Measurements from ENCODE around the gene KIAA0513. TPM values are rescaled to one million over a fixed set of nuclear protein-coding genes. Genes with fewer than 3 reads are reported as not detected.
"Not testable (repeated sequence)": the region's sequence is repeated elsewhere in the genome, so short reads cannot be mapped to it uniquely, and the experiment has no call there.

Gene KIAA0513
- total RNA-seq, 1 donor from 2014 or later = 1.9 TPM

DNA sequence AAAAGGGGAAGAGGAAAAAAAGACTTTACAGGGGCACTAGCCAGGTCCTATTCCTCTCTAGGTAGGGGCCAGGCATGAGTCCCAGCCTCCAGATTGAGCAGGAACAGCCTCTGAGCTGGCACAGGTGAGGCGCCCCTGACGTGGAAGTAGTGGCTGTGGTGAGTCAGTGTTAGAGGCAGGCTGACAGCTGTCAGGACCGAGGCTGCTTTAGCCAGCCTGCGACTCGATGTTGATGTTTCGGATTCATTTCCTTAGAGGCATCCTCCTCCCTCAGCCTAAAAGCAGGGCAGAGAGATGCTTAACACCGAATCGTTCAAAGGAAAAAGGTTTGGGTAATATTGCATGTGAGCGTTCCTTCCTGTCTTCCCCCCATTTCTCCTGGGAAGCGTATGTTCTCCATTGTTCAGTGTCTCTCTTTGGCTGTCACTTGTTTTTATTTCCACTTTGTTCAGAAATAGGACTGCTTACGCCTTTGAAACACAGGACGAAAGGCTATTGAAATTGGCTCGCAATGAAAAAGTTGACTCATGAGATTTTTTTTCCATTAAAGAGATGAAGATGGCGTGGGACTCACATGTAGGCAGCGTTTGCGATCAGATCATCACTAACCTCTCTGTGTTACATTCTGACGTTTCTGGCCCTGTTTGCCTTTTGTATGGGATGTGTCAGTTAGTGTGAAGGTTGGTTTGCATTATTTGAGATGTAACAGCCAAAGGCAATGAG is 1.3 kb downstream of the KIAA0513 start:
- Histone ChIP-seq H3K36me3 (ENCODE audit: control insufficient read depth, insufficient read depth, low read length) (no peaks in the 10 kb centered on the region), H3K4me3 (ENCODE audit: low read depth, low read length) (no peak overlapping the region), H3K27me3 (ENCODE audit: control insufficient read depth, insufficient read depth, low read length) (no peaks in the 10 kb centered on the region)
- DNase-seq (ENCODE audit: low read depth) = no peak
- TF ChIP-seq, protein P1, sequence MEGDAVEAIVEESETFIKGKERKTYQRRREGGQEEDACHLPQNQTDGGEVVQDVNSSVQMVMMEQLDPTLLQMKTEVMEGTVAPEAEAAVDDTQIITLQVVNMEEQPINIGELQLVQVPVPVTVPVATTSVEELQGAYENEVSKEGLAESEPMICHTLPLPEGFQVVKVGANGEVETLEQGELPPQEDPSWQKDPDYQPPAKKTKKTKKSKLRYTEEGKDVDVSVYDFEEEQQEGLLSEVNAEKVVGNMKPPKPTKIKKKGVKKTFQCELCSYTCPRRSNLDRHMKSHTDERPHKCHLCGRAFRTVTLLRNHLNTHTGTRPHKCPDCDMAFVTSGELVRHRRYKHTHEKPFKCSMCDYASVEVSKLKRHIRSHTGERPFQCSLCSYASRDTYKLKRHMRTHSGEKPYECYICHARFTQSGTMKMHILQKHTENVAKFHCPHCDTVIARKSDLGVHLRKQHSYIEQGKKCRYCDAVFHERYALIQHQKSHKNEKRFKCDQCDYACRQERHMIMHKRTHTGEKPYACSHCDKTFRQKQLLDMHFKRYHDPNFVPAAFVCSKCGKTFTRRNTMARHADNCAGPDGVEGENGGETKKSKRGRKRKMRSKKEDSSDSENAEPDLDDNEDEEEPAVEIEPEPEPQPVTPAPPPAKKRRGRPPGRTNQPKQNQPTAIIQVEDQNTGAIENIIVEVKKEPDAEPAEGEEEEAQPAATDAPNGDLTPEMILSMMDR (IDR thresholded peaks at IDR 0.05; ENCODE audit: insufficient read depth, low read length, poor library complexity, severe bottlenecking) = no peak

DNA sequence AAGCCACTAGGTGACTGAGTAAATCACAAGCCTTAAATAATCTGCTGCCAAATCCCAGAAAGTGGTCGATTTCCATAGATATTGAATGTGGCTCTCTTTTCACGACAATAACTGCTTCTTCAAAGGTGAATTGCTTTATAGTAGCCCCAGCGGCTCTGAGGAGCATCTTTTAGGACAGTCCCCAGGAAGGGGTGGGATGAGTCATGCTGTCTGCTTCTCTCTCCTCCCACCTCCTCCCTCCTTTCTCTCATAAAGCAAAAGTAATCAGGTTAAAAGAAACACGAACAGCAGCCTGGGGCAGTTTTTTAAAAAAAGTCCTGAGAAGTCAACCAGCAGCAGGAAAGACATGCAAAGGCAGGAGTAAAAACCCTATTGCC is 1.8 kb downstream of the KIAA0513 start:
- no peak for DNase-seq (ENCODE audit: low read depth)

DNA sequence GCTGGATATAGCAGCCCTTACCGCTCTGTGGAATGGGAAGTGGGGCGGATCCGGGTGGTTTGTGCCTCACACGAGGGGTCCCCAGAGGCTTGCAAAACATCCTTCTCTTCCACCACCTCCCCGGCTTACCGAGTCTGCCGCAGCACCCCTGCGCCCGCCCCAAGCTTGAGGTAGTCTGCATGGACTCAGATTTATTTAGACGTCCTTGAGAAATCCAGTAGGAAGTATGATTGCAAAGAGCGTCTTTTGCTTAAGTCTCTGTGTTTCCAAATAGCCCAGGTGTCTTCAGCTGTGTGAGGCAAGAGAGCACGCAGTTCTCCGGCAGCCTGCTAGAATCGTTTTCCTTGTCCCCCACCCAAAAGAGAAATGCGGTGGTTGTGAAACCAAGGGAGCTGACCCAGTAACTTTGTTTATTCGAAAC is 2.4 kb downstream of the KIAA0513 start:
- no peaks in the 10 kb centered on the region for H3K27me3 ChIP-seq (ENCODE audit: control insufficient read depth, insufficient read depth, low read length)
- TF ChIP-seq, protein P1 (IDR thresholded peaks at IDR 0.05; ENCODE audit: insufficient read depth, low read length, poor library complexity, severe bottlenecking) = no peak
- no peaks in the 10 kb centered on the region for H3K36me3 ChIP-seq (ENCODE audit: control insufficient read depth, insufficient read depth, low read length)
- no peak for DNase-seq (ENCODE audit: low read depth)
- no peak overlapping the region for H3K4me3 ChIP-seq (ENCODE audit: low read depth, low read length)

More for the DNA sequence above, 1.8 kb downstream of the KIAA0513 start:
- H3K4me3 ChIP-seq (ENCODE audit: low read depth, low read length) = no peak overlapping the region
- TF ChIP-seq, protein P1 (IDR thresholded peaks at IDR 0.05; ENCODE audit: insufficient read depth, low read length, poor library complexity, severe bottlenecking) = no peak
- H3K27me3 ChIP-seq (ENCODE audit: control insufficient read depth, insufficient read depth, low read length) = no peaks in the 10 kb centered on the region
- H3K36me3 ChIP-seq (ENCODE audit: control insufficient read depth, insufficient read depth, low read length) = no peaks in the 10 kb centered on the region

DNA sequence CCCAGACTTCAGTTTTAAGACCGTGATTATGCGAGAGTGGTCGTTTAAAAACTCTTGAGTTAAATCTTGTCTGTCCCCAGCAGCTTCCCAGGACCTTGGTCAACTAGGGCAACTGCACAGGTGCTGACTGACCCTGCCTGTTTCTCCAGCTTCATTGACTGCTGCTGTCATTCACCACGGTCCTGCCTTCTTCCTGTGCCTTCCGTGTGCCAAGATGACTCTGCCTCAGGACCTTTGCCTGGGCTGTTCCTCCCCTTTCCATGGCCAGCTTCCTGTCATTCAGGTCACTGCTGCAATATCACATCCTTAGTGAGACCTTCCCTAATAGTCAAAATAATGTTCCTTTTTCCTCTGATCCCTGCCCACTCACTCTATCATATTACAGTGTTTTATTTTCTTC is 3.9 kb downstream of the KIAA0513 start:
- no peaks in the 10 kb centered on the region for H3K27me3 ChIP-seq (ENCODE audit: control insufficient read depth, insufficient read depth, low read length)
- TF ChIP-seq, protein P1 (IDR thresholded peaks at IDR 0.05; ENCODE audit: insufficient read depth, low read length, poor library complexity, severe bottlenecking) = no peak

DNA sequence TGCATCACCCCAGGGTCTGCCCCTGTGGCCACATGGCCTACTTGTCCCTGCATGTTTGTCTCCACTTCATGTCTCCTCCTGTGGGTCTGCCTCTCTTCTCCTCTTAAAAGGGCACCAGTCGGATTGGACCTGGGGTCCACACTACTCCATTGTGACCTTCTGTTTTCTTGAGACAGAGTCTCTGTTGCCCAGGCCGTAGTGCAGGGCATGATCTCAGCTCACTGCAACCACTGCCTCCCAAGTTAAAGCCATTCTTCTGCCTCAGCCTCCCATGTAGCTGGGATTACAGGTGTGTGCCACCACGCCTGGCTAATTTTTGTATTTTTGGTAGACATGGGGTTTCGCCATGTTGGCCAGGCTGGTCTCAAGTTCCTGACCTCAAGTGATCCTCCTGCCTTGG is 4.6 kb downstream of the KIAA0513 start:
- H3K27me3 ChIP-seq (ENCODE audit: control insufficient read depth, insufficient read depth, low read length) = not testable (repeated sequence)

More for the DNA sequence above, 3.9 kb downstream of the KIAA0513 start:
- no peak for DNase-seq (ENCODE audit: low read depth)
- Histone ChIP-seq H3K36me3 (ENCODE audit: control insufficient read depth, insufficient read depth, low read length) (no peaks in the 10 kb centered on the region), H3K4me3 (ENCODE audit: low read depth, low read length) (no peak overlapping the region)

DNA sequence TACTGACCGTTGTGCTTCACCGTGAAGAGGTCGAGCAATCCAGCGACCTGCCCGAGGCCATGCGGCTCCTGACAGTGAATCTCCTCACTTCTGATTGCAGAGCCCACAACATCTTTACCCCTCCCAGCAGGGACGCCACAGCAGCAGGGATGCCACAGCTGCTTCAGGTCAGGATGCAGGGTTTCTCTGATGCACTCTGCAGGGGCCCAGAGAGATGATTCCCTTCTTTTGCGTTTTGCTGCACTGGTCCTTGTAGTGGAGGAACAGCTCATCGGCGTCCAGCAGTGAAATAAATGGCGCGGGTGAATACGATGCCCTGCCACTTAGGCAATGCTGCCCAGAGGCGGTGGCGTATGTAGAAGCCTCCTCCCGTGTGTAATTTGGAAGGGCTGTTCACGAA is 5.6 kb downstream of the KIAA0513 start:
- TF ChIP-seq, protein P1 (IDR thresholded peaks at IDR 0.05; ENCODE audit: insufficient read depth, low read length, poor library complexity, severe bottlenecking) = no peak
- H3K4me3 ChIP-seq (ENCODE audit: low read depth, low read length) = no peak overlapping the region
- H3K36me3 ChIP-seq (ENCODE audit: control insufficient read depth, insufficient read depth, low read length) = no peaks in the 10 kb centered on the region
- DNase-seq (ENCODE audit: low read depth) = no peak
- H3K27me3 ChIP-seq (ENCODE audit: control insufficient read depth, insufficient read depth, low read length) = no peaks in the 10 kb centered on the region

More for the DNA sequence above, 4.6 kb downstream of the KIAA0513 start:
- not testable (repeated sequence) for H3K36me3 ChIP-seq (ENCODE audit: control insufficient read depth, insufficient read depth, low read length); DNase-seq (ENCODE audit: low read depth); H3K4me3 ChIP-seq (ENCODE audit: low read depth, low read length)

All from kidney epithelial cell (primary cell).